ENCODE measurements around the gene C1orf53.
"Not testable (repeated sequence)": the region's sequence is repeated elsewhere in the genome, so short reads cannot be mapped to it uniquely, and the experiment has no call there.

DNA sequence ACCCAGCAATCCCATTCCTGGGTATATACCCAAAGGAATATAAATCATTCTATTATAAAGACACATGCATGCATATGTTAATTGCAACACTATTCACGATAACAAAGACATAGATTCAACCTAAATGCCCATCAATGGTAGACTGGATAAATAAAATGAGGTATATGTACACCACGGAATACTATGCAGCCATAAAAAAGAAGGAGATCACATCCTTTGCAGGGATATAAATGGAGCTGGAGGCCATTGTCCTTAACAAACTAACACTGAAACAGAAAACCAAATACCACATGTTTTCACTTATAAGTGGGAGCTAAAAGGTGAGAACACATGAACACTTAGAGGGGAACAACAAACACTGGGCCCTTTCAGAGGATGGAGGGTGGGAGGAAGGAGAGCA is 46.7 kb upstream of the C1orf53 start:
- not testable (repeated sequence) for TF ChIP-seq CTCF, POLR2A (IDR thresholded peaks at IDR 0.05)

Measured in gastroesophageal sphincter (tissue), 3 donors.